IPS-11a (cell line): ENCODE results near the gene HPN.
"Not testable (repeated sequence)": the region's sequence is repeated elsewhere in the genome, so short reads cannot be mapped to it uniquely, and the experiment has no call there.

Experiments
- H3K4me3 ChIP-seq: one replicate; pipeline ENCODE4 v1.5.1; 2013; ENCODE audit warnings: low read depth, low read length, control low read depth

The HPN gene

GRCh38 chr19:35041548-35042055, at the start of gene HPN:
Gene HPN (plus strand): TSS chr19:35041721. CDS start chr19:35042507, 786 bp downstream.
- no peak within 1 kb of the TSS for H3K4me3 ChIP-seq

GRCh38 chr19:34992582-34992981, 48.9 kb upstream of the HPN start:
- not testable (repeated sequence) for H3K4me3 ChIP-seq

GRCh38 chr19:34994286-34994642, 47.3 kb upstream of the HPN start:
- no peak overlapping the region for H3K4me3 ChIP-seq

- no peak overlapping the region for H3K4me3 ChIP-seq
These were observed 46.6 kb upstream of the HPN start for GRCh38 chr19:34994643-34995541.

GRCh38 chr19:34995551-34995950, 46.0 kb upstream of the HPN start:
- H3K4me3 ChIP-seq: no peak overlapping the region

- no peak overlapping the region for H3K4me3 ChIP-seq
These were observed 44.4 kb upstream of the HPN start for GRCh38 chr19:34997071-34997617.

GRCh38 chr19:34998224-34998623, 43.3 kb upstream of the HPN start:
- not testable (repeated sequence) for H3K4me3 ChIP-seq

- H3K4me3 ChIP-seq: peak overlapping the region; percentile 62
These were observed 42.6 kb upstream of the HPN start for GRCh38 chr19:34998777-34999497.

GRCh38 chr19:34999498-35000337, 41.8 kb upstream of the HPN start, which contains the start of gene GRAMD1A:
Gene GRAMD1A (plus strand): TSS chr19:35000323. CDS start chr19:35000479, 156 bp downstream.
- peak within 1 kb of the TSS; percentile 62 for H3K4me3 ChIP-seq

- peak overlapping the region; percentile 60 for H3K4me3 ChIP-seq
These were observed 41.2 kb upstream of the HPN start for GRCh38 chr19:35000338-35000646.

GRCh38 chr19:35000647-35001501, 40.6 kb upstream of the HPN start:
- peak overlapping the region; percentile 60 for H3K4me3 ChIP-seq

- H3K4me3 ChIP-seq: no peak overlapping the region
These were observed 39.4 kb upstream of the HPN start for GRCh38 chr19:35002037-35002535.

- H3K4me3 ChIP-seq: no peak overlapping the region
These were observed 36.8 kb upstream of the HPN start for GRCh38 chr19:35004517-35005255.

GRCh38 chr19:35005256-35005977, 36.1 kb upstream of the HPN start:
- H3K4me3 ChIP-seq: no peak overlapping the region

- H3K4me3 ChIP-seq: not testable (repeated sequence)
These were observed 35.5 kb upstream of the HPN start for GRCh38 chr19:35006007-35006341.

GRCh38 chr19:35006342-35006998, 35.1 kb upstream of the HPN start:
- H3K4me3 ChIP-seq: no peak overlapping the region

- H3K4me3 ChIP-seq: no peak overlapping the region
These were observed 34.5 kb upstream of the HPN start for GRCh38 chr19:35006999-35007365.

- H3K4me3 ChIP-seq: not testable (repeated sequence)
These were observed 34.1 kb upstream of the HPN start for GRCh38 chr19:35007427-35007826.
